Occipital lobe (tissue), 2 donors: ENCODE results near the gene PIK3IP1. TPM values are rescaled to one million over a fixed set of nuclear protein-coding genes. Genes with fewer than 3 reads are reported as not detected.

Experiments used
- DNase-seq: peaks from one replicate; lab custom pipeline; 2025; lab: John Stamatoyannopoulos, UW
- total RNA-seq: library from RNA; depleted of rRNA; stranded (reverse); fragments of >200 nt; gene quantifications from one replicate; pipeline ENCODE4 v1.2.3, GENCODE V29; 2014

PIK3IP1 gene
- total RNA-seq, 1 donor from 2014 or later, result 23.2 TPM

- peak; percentile 35 for DNase-seq
Measured at GRCh38 chr22:31313366-31314147, 21.3 kb upstream of the PIK3IP1 start.

DNA sequence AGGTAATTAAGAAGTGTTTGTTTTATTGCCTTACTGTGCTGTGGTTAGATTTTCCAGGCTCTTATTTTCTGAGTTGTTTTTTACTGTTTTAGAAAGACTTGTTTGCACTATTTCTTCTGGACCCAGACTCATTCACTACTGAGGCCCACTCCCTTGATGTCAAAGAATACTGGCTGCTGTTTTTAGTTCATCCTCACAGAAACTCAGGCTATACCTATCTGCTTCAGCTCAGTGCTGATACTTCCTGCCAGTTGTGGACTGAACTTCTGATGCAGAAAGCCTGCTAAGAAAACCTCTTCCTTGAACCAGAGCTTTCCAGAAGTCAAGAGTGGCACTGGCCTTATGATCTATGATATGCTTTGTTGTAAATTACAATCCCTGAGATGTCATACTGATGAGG is 15.9 kb upstream of the PIK3IP1 start:
- no peak for DNase-seq

DNA sequence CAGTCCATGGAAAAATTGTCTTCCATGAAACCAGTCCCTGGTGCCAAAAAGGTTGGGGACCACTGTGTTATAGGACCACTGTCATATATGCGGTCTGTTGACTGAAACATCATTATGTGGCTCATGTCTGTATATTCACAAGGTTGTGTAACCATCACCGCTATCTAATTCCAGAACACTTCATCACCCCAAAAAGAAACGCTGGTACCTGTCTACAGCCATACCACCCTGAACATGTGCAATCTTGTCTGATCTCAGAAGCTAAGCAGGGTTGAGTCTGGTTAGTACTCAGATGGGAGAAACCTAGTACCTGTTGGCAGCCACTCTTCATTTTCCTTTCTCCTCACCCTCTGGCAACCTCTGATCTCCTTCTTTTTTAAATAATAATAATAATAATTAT is 12.9 kb upstream of the PIK3IP1 start:
- DNase-seq, result no peak

DNA sequence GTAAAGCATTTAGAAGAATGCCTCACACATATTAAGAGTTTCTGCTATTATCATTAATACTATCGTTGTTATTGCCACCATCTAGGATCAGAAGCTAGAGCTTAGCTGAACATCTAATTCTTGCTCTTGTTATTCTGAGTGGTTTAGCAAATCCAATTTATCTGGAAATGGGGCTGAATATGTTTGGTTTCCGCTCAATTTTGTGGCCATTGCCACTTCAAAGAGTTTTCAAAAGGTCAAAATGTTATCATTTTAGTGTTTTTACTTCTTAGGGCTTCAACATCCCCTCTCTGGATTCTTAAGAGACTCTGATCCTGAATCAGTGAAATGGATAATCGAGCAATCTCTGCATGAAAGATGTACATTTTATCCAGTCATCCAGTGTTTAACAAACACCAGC is 10.2 kb upstream of the PIK3IP1 start:
- DNase-seq, result no peak

- no peak for DNase-seq
Measured at GRCh38 chr22:31302006-31302405, 9.7 kb upstream of the PIK3IP1 start.

- DNase-seq, result no peak
Measured at GRCh38 chr22:31300896-31301295, 8.6 kb upstream of the PIK3IP1 start.

GRCh38 chr22:31295831-31296657 is 3.8 kb upstream of the PIK3IP1 start:
- DNase-seq, result no peak

GRCh38 chr22:31295360-31295759 is 3.1 kb upstream of the PIK3IP1 start:
- DNase-seq, result no peak

DNA sequence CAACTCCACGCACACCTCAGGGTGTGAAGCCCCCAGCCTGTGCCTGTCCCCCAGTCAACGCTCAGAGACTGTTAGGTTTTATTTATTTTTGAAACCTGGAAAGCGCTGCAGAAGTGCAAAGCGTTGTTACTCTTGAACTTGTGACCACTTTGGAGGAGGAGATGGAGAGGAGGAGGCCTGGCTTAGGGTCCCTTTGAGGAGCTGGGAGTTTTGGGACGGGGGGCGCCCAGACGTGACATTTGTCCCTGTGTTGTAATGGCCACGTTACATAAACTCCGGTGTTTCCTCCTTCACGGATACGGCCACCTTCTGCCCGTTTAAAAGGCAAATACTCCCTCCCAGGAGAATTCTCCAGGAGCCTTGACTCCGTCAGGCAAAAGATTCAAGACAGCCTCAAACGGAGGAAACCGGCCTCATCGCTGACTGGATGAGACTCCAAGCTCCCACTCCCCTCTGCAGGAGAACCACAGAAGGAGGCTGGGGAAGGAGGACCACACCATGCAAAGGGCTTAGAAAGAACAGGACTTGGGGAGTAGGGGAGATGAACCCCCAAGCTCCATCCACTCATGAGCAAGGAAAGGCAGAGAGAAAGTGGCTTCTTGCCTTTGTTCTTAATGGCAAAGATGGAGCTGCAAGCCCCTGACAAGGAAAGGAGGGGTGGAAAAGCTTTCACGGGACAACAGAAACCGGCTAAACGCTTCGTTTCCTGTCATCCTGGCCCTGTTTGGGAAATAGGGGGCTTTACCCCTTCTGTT is 630 bp downstream of the PIK3IP1 start:
- peak; percentile 58 for DNase-seq

GRCh38 chr22:31290494-31291471 is 1.5 kb downstream of the PIK3IP1 start:
- DNase-seq, result peak; percentile 92

GRCh38 chr22:31289344-31289743 is 2.9 kb downstream of the PIK3IP1 start:
- no peak for DNase-seq

DNA sequence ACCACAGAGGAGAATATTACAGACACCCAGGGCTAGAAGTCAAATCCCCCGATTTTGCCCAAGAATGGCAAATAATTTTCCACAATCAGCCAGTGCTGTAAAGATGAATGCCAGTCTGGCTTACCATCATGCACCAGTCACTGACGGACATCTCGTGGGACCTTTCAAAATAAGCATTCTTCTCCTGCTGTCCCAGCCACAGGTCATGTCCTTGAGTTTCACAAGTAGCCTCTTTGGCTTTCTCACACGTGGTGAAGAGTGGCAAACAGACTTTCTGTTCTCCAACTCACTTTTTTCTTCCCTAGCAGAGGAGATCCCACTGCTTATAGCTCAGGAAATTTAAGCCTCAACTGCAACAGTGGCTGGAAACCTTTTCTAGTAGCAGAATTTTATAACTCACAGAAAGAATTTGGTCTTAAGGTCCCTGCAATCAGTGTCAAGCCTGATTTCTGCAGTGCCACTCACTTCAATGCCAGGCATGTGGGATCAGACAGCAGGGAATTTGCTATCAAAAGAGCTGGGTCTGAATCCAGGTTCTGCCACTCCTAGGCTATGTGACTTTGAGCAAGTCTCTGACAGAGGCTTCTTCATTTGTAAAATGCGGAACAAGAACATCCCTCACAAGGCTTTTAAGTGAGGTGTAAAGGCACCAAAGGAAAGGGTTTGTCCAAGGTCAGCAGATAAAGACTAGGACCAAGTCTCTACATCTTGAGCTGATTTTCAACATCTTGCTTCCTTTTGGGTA is 3.6 kb downstream of the PIK3IP1 start:
- DNase-seq, result no peak

DNA sequence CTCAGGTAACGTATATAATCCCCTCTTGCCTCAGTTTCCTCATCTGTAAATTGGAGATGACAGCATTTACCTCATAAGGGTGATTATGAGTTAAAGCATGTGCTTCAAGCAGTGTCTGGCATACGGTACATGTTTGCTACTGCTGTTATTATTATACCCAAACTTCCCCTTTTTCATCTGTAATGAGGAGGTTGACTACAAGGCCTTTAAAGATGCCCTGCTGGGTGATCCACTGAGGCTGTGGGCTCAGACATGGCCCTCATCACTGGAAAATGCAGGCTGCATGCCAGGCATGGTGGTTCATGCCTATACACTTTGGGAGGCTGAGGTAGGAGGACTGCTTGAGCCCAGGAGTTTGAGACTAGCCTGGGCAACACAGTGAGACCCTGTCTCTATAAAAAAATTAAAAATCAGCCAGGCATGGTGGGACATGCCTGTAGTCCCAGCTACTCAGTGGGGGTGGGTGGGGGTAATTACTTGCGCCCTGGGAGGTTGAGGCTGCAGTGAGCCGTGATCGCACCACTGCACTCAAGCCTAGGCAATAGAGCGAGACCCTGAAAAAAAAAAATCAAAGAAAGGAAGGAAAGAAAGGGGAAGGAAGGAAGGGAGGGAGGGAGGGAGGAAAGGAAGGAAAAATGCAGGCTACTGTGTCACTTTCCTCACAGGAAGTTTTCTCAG is 4.3 kb downstream of the PIK3IP1 start:
- no peak for DNase-seq

DNA sequence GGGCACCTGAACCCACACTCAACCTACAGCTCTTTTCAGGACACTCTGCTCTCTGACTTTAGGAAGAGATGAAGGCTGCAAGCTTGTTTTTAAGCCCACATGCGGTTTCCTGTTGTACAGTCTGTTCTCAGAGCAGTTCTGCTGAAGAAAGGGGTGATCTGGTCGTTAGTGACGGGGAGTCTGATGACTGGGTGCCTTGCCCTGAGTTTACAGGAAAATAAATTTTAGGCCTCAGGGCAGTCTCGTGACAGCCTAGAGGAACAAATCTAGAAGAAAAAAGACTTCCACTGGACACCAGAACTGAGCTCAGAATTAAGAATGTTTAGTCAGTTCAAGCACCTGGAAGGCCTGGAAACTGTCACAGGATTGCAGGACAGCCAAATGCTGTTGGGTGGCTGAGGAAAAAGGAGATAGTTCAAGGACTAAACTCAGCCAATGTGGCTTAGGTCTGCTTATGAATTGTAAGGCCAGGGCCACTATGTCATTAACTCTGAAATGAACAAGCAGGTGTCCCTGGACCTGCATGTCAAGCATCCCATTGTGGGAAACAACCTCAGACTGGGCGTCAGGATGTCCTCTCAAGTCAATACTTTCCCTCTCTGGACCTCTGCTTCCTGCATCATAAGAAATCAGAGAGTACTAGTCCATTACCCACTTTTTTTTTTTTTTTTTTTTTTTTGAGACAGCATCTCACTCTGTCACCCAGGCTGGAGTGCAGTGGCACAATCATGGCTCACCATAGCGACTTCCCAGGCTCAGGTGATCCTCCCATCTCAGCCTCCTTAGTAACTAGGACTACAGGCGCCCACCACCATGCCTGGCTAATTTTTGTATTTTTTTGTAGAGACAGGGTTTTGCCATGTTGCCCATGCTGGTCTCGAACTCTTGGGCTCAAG is 5.7 kb downstream of the PIK3IP1 start:
- DNase-seq, result no peak

GRCh38 chr22:31284281-31285155 is 7.8 kb downstream of the PIK3IP1 start:
- DNase-seq, result no peak

GRCh38 chr22:31282748-31283468 is 9.4 kb downstream of the PIK3IP1 start:
- no peak for DNase-seq

DNA sequence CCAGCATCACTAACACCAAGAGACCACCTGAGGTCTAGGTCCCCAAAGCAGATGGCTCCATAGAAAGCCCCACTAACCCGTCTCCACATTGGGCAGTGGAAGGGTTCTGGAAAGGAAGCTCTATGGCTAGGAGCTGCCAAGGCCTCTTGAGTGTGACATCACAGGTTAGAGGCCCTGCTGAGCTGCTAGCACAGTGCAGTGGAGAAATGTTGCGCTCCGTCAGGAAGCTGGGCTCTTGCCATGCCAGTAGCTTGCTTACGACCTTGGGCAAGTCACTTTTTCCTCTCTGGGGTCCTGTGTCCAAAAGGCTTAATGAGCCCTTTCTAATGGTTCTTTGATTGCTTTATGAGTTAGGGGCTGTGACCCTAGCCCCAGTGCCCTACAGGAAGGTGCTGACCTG is 10.6 kb downstream of the PIK3IP1 start:
- no peak for DNase-seq
